SU-DHL-6 (cell line): Measurements from ENCODE around the gene ZNF148.

Experiments used
- CTCF ChIP-seq: fragments of 200-600 bp; sonication (generic); IDR thresholded peaks from one replicate; pipeline ENCODE4 v1.5.1; 2017; ENCODE audit warnings: antibody characterized with exemption, mild to moderate bottlenecking, low read length, moderate library complexity; ENCODE audit not compliant: insufficient read depth, poor library complexity, severe bottlenecking
- EZH2phosphoT487 ChIP-seq: fragments of 200-600 bp; sonication (generic), shearing (Covaris generic); conservative IDR thresholded peaks from 2 replicates; pipeline ENCODE4 v1.6.1; 2018; ENCODE audit warnings: mild to moderate bottlenecking, antibody characterized with exemption, low read length, moderate library complexity, mixed read lengths

GRCh38 chr3:125212509-125213363 lies 162.4 kb downstream of the ZNF148 start, which contains the start of gene SLC12A8:
- no peak for TF ChIP-seq CTCF
- no peak for TF ChIP-seq EZH2phosphoT487
